Endodermal cell (in vitro differentiated cells): ENCODE results near the gene PLVAP. TPM values are rescaled to one million over a fixed set of nuclear protein-coding genes. Genes with fewer than 3 reads are reported as not detected.
A peak's percentile ranks its signal among the peaks of the same experiment; 100 is the strongest.

Source experiments
- DNase-seq: peaks from one replicate; pipeline ENCODE4 v3.0.0-alpha.2; 2017
- H3K27ac ChIP-seq: 2 replicates; pipeline ENCODE4 v1.5.1; 2013; ENCODE audit warnings: mild to moderate bottlenecking, low read depth, low read length, moderate library complexity
- H3K27me3 ChIP-seq: 2 replicates; pipeline ENCODE4 v1.6.1; 2013; ENCODE audit warnings: mild to moderate bottlenecking, low read length, moderate library complexity; ENCODE audit not compliant: insufficient read depth, control insufficient read depth, poor library complexity, severe bottlenecking
- H3K36me3 ChIP-seq: 2 replicates; pipeline ENCODE4 v1.7.0; 2013; ENCODE audit warnings: mild to moderate bottlenecking, low read length, moderate library complexity; ENCODE audit not compliant: control insufficient read depth, insufficient read depth
- H3K4me1 ChIP-seq: one replicate; pipeline ENCODE4 v1.7.0; 2013; ENCODE audit warnings: low read length; ENCODE audit not compliant: control insufficient read depth, insufficient read depth
- H3K4me3 ChIP-seq: 2 replicates; pipeline ENCODE4 v1.5.1; 2013; ENCODE audit warnings: mild to moderate bottlenecking, low read length, moderate library complexity
- H3K9ac ChIP-seq: 2 replicates; pipeline ENCODE4 v1.6.1; 2013; ENCODE audit warnings: mild to moderate bottlenecking, low read length, moderate library complexity; ENCODE audit not compliant: poor library complexity, severe bottlenecking; ENCODE audit errors: extremely low read depth
- H3K9me3 ChIP-seq: 2 replicates; pipeline ENCODE4 v1.6.1; 2013; ENCODE audit warnings: mild to moderate bottlenecking, low read length, moderate library complexity; ENCODE audit not compliant: control insufficient read depth
- H3K27ac Mint-ChIP-seq: 2 replicates; pipeline ENCODE4 v1.8.0; 2020; ENCODE audit warnings: mixed read lengths
- H3K27me3 Mint-ChIP-seq: 2 replicates; pipeline ENCODE4 v1.8.0; 2021; ENCODE audit warnings: mild to moderate bottlenecking, mixed read lengths; ENCODE audit not compliant: insufficient read depth
- H3K36me3 Mint-ChIP-seq: 2 replicates; pipeline ENCODE4 v1.8.0; 2020; ENCODE audit warnings: low read depth, mixed read lengths
- H3K4me1 Mint-ChIP-seq: 2 replicates; pipeline ENCODE4 v1.8.0; 2020; ENCODE audit warnings: mixed read lengths
- H3K4me3 Mint-ChIP-seq: 2 replicates; pipeline ENCODE4 v1.8.0; 2020; ENCODE audit warnings: mild to moderate bottlenecking, moderate library complexity, mixed read lengths
- H3K9me3 Mint-ChIP-seq: 2 replicates; pipeline ENCODE4 v1.8.0; 2020; ENCODE audit warnings: mild to moderate bottlenecking, mixed read lengths
- WGBS, 2 experiments: methylation state at CpG; one replicate each; pipeline versions ENCODE4 v1.1.5 to v1.1.7; 2013; ENCODE audit warnings: missing lambda C conversion rate in 2 of 2, mixed read lengths in 1 of 2; ENCODE audit not compliant: insufficient coverage in 1 of 2, insufficient read length in 1 of 2; 5-methylcytosine and 5-hydroxymethylcytosine counted together
- total RNA-seq, 2 donors: library from RNA; stranded (reverse); fragmentation: NEBNext Ultra II Directional in 1 of 2; extraction: Animal tissue kit (Norgen Biotek cat#: 25700) in 1 of 2; gene quantifications; 2 replicates in 1 of 2; 3 replicates in 1 of 2; pipeline ENCODE4 v1.2.1, GENCODE V29; 2021
- TF ChIP-seq, protein P1 (sequence below): fragments of 200-600 bp; sonication (generic); conservative IDR thresholded peaks from 2 replicates; pipeline ENCODE4 v1.5.0; 2021; ENCODE audit warnings: antibody characterized with exemption, mild to moderate bottlenecking

PLVAP gene
- total RNA-seq, 2 donors from 2014 or later: 0.44 TPM; not detected in 1

DNA sequence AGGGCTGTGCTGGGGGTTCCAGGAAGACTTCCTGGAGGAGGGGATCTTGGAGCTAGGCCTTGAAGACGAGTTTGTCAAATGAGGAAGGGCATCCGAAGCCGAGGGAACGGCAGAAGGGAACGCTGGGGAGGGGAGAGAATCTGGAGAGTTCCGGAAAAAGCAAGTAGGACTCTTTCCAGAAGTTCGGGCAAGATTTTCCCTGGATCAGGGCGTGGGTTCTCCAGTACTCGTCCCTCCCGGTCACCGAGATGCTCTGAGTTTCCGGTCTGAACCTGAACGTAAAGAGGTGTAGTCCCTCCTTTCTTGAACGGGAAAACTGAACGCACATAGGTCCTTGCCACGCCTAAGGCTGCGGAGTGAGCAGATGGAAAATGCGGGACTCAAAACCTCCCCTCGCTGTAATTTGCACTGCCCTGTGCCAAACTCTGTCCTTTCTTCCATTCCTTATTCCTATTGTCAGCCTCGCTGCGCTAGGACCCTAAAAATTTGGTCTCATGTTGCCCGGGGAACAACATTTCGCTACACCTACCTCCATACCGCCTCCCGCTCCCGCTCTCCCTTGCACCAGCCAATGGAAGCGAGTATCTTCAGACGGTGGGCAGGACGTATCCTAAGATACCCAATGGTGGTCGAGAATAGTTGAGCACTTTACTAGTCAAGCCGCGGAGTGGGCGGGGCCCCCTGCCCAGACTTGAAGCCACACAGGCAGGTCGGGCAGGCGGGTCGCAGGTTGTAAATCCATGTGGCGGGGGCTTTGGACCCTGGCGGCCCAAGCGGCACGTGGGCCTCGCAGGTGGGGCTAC, 40.1 kb downstream of the PLVAP start, which contains the start of gene GTPBP3:
TSS of gene GTPBP3 (plus strand) at position 682 of the 803 bp plus-strand sequence. CDS start at position 741, 59 bp downstream.
- DNase-seq: peak; percentile 99
- H3K4me1 Mint-ChIP-seq: peaks cover 3% of the 10 kb centered on the region
- Histone ChIP-seq H3K4me1 (peaks cover 7% of the 10 kb centered on the region), H3K27ac (peak within 1 kb of the TSS; percentile 87), H3K9ac (peak within 1 kb of the TSS; percentile 86), H3K36me3 (peaks cover 14% of the 10 kb centered on the region), H3K27me3 (no peaks in the 10 kb centered on the region), H3K4me3 (peak within 1 kb of the TSS; percentile 100), H3K9me3 (no peaks in the 10 kb centered on the region)
- peak within 1 kb of the TSS; percentile 95 for H3K4me3 Mint-ChIP-seq
- peak within 1 kb of the TSS; percentile 99 for H3K27ac Mint-ChIP-seq
- WGBS, 2 experiments: 0% methylated on average over 26 to 41 of the region's 41 CpGs
- peaks cover 23% of the 10 kb centered on the region for H3K36me3 Mint-ChIP-seq
- TF ChIP-seq, protein P1, sequence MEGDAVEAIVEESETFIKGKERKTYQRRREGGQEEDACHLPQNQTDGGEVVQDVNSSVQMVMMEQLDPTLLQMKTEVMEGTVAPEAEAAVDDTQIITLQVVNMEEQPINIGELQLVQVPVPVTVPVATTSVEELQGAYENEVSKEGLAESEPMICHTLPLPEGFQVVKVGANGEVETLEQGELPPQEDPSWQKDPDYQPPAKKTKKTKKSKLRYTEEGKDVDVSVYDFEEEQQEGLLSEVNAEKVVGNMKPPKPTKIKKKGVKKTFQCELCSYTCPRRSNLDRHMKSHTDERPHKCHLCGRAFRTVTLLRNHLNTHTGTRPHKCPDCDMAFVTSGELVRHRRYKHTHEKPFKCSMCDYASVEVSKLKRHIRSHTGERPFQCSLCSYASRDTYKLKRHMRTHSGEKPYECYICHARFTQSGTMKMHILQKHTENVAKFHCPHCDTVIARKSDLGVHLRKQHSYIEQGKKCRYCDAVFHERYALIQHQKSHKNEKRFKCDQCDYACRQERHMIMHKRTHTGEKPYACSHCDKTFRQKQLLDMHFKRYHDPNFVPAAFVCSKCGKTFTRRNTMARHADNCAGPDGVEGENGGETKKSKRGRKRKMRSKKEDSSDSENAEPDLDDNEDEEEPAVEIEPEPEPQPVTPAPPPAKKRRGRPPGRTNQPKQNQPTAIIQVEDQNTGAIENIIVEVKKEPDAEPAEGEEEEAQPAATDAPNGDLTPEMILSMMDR: no peak
- H3K27me3 Mint-ChIP-seq: peaks cover 4% of the 10 kb centered on the region
- no peaks in the 10 kb centered on the region for H3K9me3 Mint-ChIP-seq

- no peak overlapping the region for H3K9ac ChIP-seq
- H3K27me3 Mint-ChIP-seq: peaks cover 9% of the 10 kb centered on the region
- H3K27ac ChIP-seq: no peak overlapping the region
- H3K4me1 ChIP-seq: peaks cover 7% of the 10 kb centered on the region
- H3K27me3 ChIP-seq: no peaks in the 10 kb centered on the region
- DNase-seq: peak; percentile 38
- H3K4me1 Mint-ChIP-seq: peaks cover 3% of the 10 kb centered on the region
- no peaks in the 10 kb centered on the region for H3K9me3 ChIP-seq
- H3K36me3 ChIP-seq: peaks cover 10% of the 10 kb centered on the region
- peaks cover 29% of the 10 kb centered on the region for H3K36me3 Mint-ChIP-seq
- no peak overlapping the region for H3K27ac Mint-ChIP-seq
- TF ChIP-seq, protein P1: no peak
- H3K4me3 ChIP-seq: no peak overlapping the region
- H3K4me3 Mint-ChIP-seq: peak overlapping the region; percentile 62
- 88 to 92% methylated on average over 7 to 10 of the region's 10 CpGs for WGBS, 2 experiments
- H3K9me3 Mint-ChIP-seq: no peaks in the 10 kb centered on the region
Observed at GRCh38 chr19:17335575-17335974, 41.6 kb downstream of the PLVAP start.

DNA sequence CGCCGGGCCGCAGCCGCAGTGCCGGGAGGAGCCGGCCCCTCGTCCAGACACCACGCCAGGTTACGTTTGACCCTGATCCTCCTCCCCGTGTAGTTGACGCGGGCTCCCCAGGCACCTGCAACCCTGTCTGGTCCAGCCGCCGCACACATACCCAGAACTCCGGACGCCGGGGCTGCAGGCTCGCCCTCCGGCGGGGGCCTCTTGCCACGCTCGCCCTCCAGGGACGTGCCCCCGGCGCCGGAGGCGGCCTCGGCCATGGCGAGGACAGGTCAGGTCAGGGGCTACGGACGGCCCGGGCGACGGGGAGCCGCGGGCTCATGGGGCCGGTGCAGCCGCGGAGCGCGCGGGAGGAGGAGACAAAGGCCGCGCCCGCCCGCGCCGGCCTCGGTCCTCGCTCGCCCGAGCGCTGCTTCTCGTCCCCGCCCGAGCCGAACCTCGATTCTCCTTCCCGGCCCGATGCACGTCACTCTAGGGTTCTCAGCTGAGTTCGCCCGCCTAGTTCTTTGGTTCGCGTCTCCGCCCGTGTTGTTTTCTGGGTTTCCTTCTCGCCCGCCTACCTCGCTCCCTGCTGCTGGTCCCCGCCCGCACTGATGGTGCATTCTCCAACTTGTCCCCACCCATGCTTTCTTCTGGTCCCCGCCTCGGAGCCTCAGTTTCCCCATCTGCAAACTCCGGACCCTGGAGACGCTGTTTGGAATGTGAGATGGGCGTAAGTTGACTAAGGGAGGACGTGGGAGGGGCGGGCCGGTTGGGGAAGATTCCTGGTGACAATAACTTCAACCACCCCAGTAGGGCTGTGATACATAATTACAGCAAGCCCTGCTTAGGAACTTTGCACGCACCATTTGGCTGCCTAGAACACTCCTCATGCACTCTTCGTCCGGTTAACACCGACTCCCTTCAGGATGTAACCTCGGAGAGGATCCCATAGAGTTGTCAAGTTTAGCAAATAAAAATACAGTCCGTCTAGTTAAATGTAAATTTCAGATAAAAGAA, 42.4 kb downstream of the PLVAP start, which contains the start of gene ANO8:
TSS of gene ANO8 (minus strand) at position 442 of the 996 bp plus-strand sequence. CDS start at position 257, 185 bp downstream.
- Mint-ChIP-seq H3K4me3 (peak within 1 kb of the TSS; percentile 62), H3K27me3 (peaks cover 18% of the 10 kb centered on the region), H3K4me1 (peaks cover 3% of the 10 kb centered on the region), H3K27ac (peak within 1 kb of the TSS; percentile 74), H3K9me3 (no peaks in the 10 kb centered on the region), H3K36me3 (peaks cover 31% of the 10 kb centered on the region)
- no peaks in the 10 kb centered on the region for H3K27me3 ChIP-seq
- DNase-seq: peak; percentile 99
- H3K4me3 ChIP-seq: peak within 1 kb of the TSS; percentile 85
- WGBS, 2 experiments: 6 to 7% methylated on average over 59 to 86 of the region's 86 CpGs
- H3K4me1 ChIP-seq: peaks cover 7% of the 10 kb centered on the region
- peak within 1 kb of the TSS; percentile 81 for H3K27ac ChIP-seq
- TF ChIP-seq, protein P1: no peak
- H3K9me3 ChIP-seq: no peaks in the 10 kb centered on the region
- H3K9ac ChIP-seq: peak within 1 kb of the TSS; percentile 66
- peaks cover 10% of the 10 kb centered on the region for H3K36me3 ChIP-seq
